MCF 10A (cell line): ENCODE data around the gene ANO2. TPM values are rescaled to one million over a fixed set of nuclear protein-coding genes. Genes with fewer than 3 reads are reported as not detected.
"Not testable (repeated sequence)": the region's sequence is repeated elsewhere in the genome, so short reads cannot be mapped to it uniquely, and the experiment has no call there.

Experiments used
- BruUV-seq: library from RNA; stranded (reverse); fragments of 400-500 nt; replicated peaks from 2 replicates; lab custom pipeline; 2021; lab: Mats Ljungman, UMichigan
- CTCF ChIA-PET: fragments of 300-600 bp; sonication (Branson Sonifier 250); formaldehyde crosslinking; extraction: SDS; loops from one replicate; lab custom pipeline; 2021; ENCODE audit warnings: antibody characterized with exemption, inconsistent platforms; lab: Yijun Ruan, JAX
- POLR2A ChIA-PET: fragments of 300-600, 350-650 bp; sonication (Branson Sonifier 250); formaldehyde crosslinking; extraction: SDS; loops from one replicate; lab custom pipeline; 2020; ENCODE audit warnings: antibody characterized with exemption, inconsistent platforms; lab: Yijun Ruan, JAX
- DNase-seq: peaks from one replicate; pipeline ENCODE4 v3.0.0-alpha.2; 2018; ENCODE audit not compliant: unreplicated experiment
- H3K27ac Mint-ChIP-seq: one replicate; pipeline ENCODE4 v1.8.0; 2022; ENCODE audit warnings: mild to moderate bottlenecking, low read depth, mixed read lengths; ENCODE audit not compliant: unreplicated experiment
- H3K27me3 Mint-ChIP-seq: one replicate; pipeline ENCODE4 v1.8.0; 2022; ENCODE audit warnings: mixed read lengths; ENCODE audit not compliant: insufficient read depth, unreplicated experiment
- H3K36me3 Mint-ChIP-seq: one replicate; pipeline ENCODE4 v1.8.0; 2022; ENCODE audit warnings: mild to moderate bottlenecking, moderate library complexity, mixed read lengths; ENCODE audit not compliant: insufficient read depth, unreplicated experiment
- H3K4me1 Mint-ChIP-seq: one replicate; pipeline ENCODE4 v1.8.0; 2022; ENCODE audit warnings: mixed read lengths; ENCODE audit not compliant: insufficient read depth, unreplicated experiment
- H3K4me3 Mint-ChIP-seq: one replicate; pipeline ENCODE4 v1.8.0; 2022; ENCODE audit warnings: mild to moderate bottlenecking, moderate library complexity, mixed read lengths; ENCODE audit not compliant: unreplicated experiment
- H3K9me3 Mint-ChIP-seq: one replicate; pipeline ENCODE4 v1.8.0; 2022; ENCODE audit warnings: mixed read lengths; ENCODE audit not compliant: unreplicated experiment
- CTCF ChIP-seq: fragments of 200-600 bp; IDR thresholded peaks from one replicate; pipeline ENCODE4 v1.8.0; 2022; ENCODE audit warnings: antibody characterized with exemption, mild to moderate bottlenecking; ENCODE audit not compliant: unreplicated experiment
- intact Hi-C: fragments of 100-400 bp; cut with micrococcal nuclease; formaldehyde crosslinking; loops from 2 replicates; pipeline ENCODE4 v1.14.1; 2022
- total RNA-seq: library from RNA; stranded (reverse); gene quantifications from 2 replicates; pipeline ENCODE4 v1.2.3, GENCODE V29; 2022

Gene ANO2
- total RNA-seq, 1 experiment from 2014 or later: not detected

GRCh38 chr12:5548152-5548943 lies 396.7 kb downstream of the ANO2 start:
- TF ChIP-seq CTCF: no peak
- Mint-ChIP-seq H3K27me3 (no peaks in the 10 kb centered on the region), H3K4me3 (no peak overlapping the region), H3K27ac (no peak overlapping the region), H3K4me1 (no peaks in the 10 kb centered on the region), H3K9me3 (peaks cover 44% of the 10 kb centered on the region), H3K36me3 (no peaks in the 10 kb centered on the region)
- ChIA-PET POLR2A (no interaction called here), CTCF (no interaction called here)
- intact Hi-C loops: no loop called here
- no TSS peak for BruUV-seq
- no peak for DNase-seq

- H3K27ac Mint-ChIP-seq: no peak overlapping the region
- H3K4me3 Mint-ChIP-seq: no peak overlapping the region
- ChIA-PET CTCF (no interaction called here), POLR2A (no interaction called here)
- no TSS peak for BruUV-seq
- H3K4me1 Mint-ChIP-seq: no peaks in the 10 kb centered on the region
- no peak for DNase-seq
- H3K27me3 Mint-ChIP-seq: no peaks in the 10 kb centered on the region
- no peak for TF ChIP-seq CTCF
- peaks cover 36% of the 10 kb centered on the region for H3K9me3 Mint-ChIP-seq
- intact Hi-C loops: no loop called here
- no peaks in the 10 kb centered on the region for H3K36me3 Mint-ChIP-seq
Observed at GRCh38 chr12:5546616-5547015, 398.4 kb downstream of the ANO2 start.

- no TSS peak for BruUV-seq
- ChIA-PET CTCF (no interaction called here), POLR2A (no interaction called here)
- Mint-ChIP-seq H3K4me1 (no peaks in the 10 kb centered on the region), H3K27ac (no peak overlapping the region), H3K36me3 (no peaks in the 10 kb centered on the region), H3K27me3 (no peaks in the 10 kb centered on the region), H3K4me3 (no peak overlapping the region), H3K9me3 (peaks cover 42% of the 10 kb centered on the region)
- DNase-seq: no peak
- TF ChIP-seq CTCF: no peak
- intact Hi-C loops: no loop called here
Observed at GRCh38 chr12:5537771-5538170, 407.3 kb downstream of the ANO2 start.

GRCh38 chr12:5537026-5537615 lies 407.9 kb downstream of the ANO2 start:
- H3K27me3 Mint-ChIP-seq, H3K27ac Mint-ChIP-seq, CTCF ChIA-PET, BruUV-seq, DNase-seq, H3K36me3 Mint-ChIP-seq, H3K4me1 Mint-ChIP-seq, POLR2A ChIA-PET, H3K4me3 Mint-ChIP-seq, intact Hi-C loops: not testable (repeated sequence)
- H3K9me3 Mint-ChIP-seq: peaks cover 39% of the 10 kb centered on the region
